Urinary bladder (tissue), 4 donors: ENCODE data around the gene ARAP2. TPM values are rescaled to one million over a fixed set of nuclear protein-coding genes. Genes with fewer than 3 reads are reported as not detected.

Experiments
- DNase-seq: peaks from one replicate; pipeline ENCODE4 v3.0.0-alpha.2; 2015; ENCODE audit errors: extremely low spot score
- H3K27ac ChIP-seq: one replicate; pipeline ENCODE4 v1.5.1; 2013; ENCODE audit warnings: low read depth, mild to moderate bottlenecking, moderate library complexity
- H3K36me3 ChIP-seq: one replicate; pipeline ENCODE4 v1.6.1; 2013; ENCODE audit warnings: mild to moderate bottlenecking, moderate library complexity; ENCODE audit not compliant: insufficient read depth
- H3K4me1 ChIP-seq: one replicate; pipeline ENCODE4 v1.6.1; 2013; ENCODE audit warnings: mild to moderate bottlenecking, moderate library complexity; ENCODE audit not compliant: insufficient read depth
- H3K4me3 ChIP-seq: one replicate; pipeline ENCODE4 v1.5.1; 2013; ENCODE audit warnings: low read depth, low read length
- WGBS: extraction: QIAGEN DNeasy Blood & Tissue Kit; methylation state at CpG from one replicate; pipeline ENCODE4 v1.1.7; 2013; 5-methylcytosine and 5-hydroxymethylcytosine counted together
- polyA plus RNA-seq: library from polyadenylated mRNA; stranded (reverse); fragments of 200-250 nt; gene quantifications from one replicate; pipeline ENCODE4 v1.2.3, GENCODE V29; 2013
- total RNA-seq: library from RNA; depleted of rRNA; stranded (reverse); fragments of >200 nt; gene quantifications from one replicate; pipeline ENCODE4 v1.2.3, GENCODE V29; 2014
- donor health status: healthy with polysubstance abuse.
- donor health status: healthy.

The ARAP2 gene
- total RNA-seq, result 34.1 TPM
- 1.5 TPM for polyA plus RNA-seq

- Histone ChIP-seq H3K27ac (peak within 1 kb of the TSS; percentile 91), H3K4me1 (no peaks in the 10 kb centered on the region), H3K4me3 (peak within 1 kb of the TSS; percentile 65), H3K36me3 (no peaks in the 10 kb centered on the region)
- 2% methylated on average over 81 of the region's 81 CpGs for WGBS
- DNase-seq, result no peak
Measured at GRCh38 chr4:36244257-36245082, at the start of gene ARAP2. Gene ARAP2, minus strand, starts transcription at chr4:36244514. Its CDS starts 15,028 bp downstream, at chr4:36229486.

GRCh38 chr4:36292556-36293188 is 48.4 kb upstream of the ARAP2 start:
- WGBS, result 78% methylated on average over 7 of the region's 7 CpGs
- no peak overlapping the region for H3K27ac ChIP-seq
- no peak overlapping the region for H3K4me3 ChIP-seq

GRCh38 chr4:36290641-36291040 is 46.3 kb upstream of the ARAP2 start:
- Histone ChIP-seq H3K36me3 (no peaks in the 10 kb centered on the region), H3K4me1 (no peaks in the 10 kb centered on the region), H3K27ac (no peak overlapping the region), H3K4me3 (no peak overlapping the region)
- 34% methylated on average over 2 of the region's 2 CpGs for WGBS
- DNase-seq, result no peak

More at GRCh38 chr4:36292556-36293188, 48.4 kb upstream of the ARAP2 start:
- no peak for DNase-seq
- H3K4me1 ChIP-seq, result no peaks in the 10 kb centered on the region
- H3K36me3 ChIP-seq, result no peaks in the 10 kb centered on the region

GRCh38 chr4:36288731-36289426 is 44.6 kb upstream of the ARAP2 start:
- H3K27ac ChIP-seq, result no peak overlapping the region
- 48% methylated on average over 2 of the region's 2 CpGs for WGBS
- no peaks in the 10 kb centered on the region for H3K4me1 ChIP-seq
- H3K36me3 ChIP-seq, result no peaks in the 10 kb centered on the region
- H3K4me3 ChIP-seq, result no peak overlapping the region
- DNase-seq, result no peak

GRCh38 chr4:36286481-36286871 is 42.2 kb upstream of the ARAP2 start:
- WGBS, result 87% methylated on average over 4 of the region's 4 CpGs
- H3K4me1 ChIP-seq, result no peaks in the 10 kb centered on the region
- no peak overlapping the region for H3K4me3 ChIP-seq
- H3K36me3 ChIP-seq, result no peaks in the 10 kb centered on the region
- DNase-seq, result no peak
- H3K27ac ChIP-seq, result no peak overlapping the region

- no peaks in the 10 kb centered on the region for H3K36me3 ChIP-seq
- no peak overlapping the region for H3K4me3 ChIP-seq
- no peak overlapping the region for H3K27ac ChIP-seq
- no peaks in the 10 kb centered on the region for H3K4me1 ChIP-seq
- no peak for DNase-seq
- WGBS, result 77% methylated on average over 6 of the region's 6 CpGs
Measured at GRCh38 chr4:36285784-36286480, 41.6 kb upstream of the ARAP2 start.

- WGBS, result 80% methylated on average over 2 of the region's 2 CpGs
- Histone ChIP-seq H3K4me3 (no peak overlapping the region), H3K27ac (no peak overlapping the region), H3K4me1 (no peaks in the 10 kb centered on the region), H3K36me3 (no peaks in the 10 kb centered on the region)
- no peak for DNase-seq
Measured at GRCh38 chr4:36283912-36284465, 39.7 kb upstream of the ARAP2 start.

- no peak for DNase-seq
Measured at GRCh38 chr4:36282503-36283030, 38.3 kb upstream of the ARAP2 start.

GRCh38 chr4:36281384-36282106 is 37.2 kb upstream of the ARAP2 start, which contains the start of gene DTHD1:
Gene DTHD1, plus strand, starts transcription at chr4:36281616. Its CDS starts 143 bp downstream, at chr4:36281759.
- Histone ChIP-seq H3K4me3 (no peak within 1 kb of the TSS), H3K27ac (no peak within 1 kb of the TSS), H3K4me1 (no peaks in the 10 kb centered on the region), H3K36me3 (no peaks in the 10 kb centered on the region)
- no peak for DNase-seq
- whole genome bisulfite sequencing, result 89% methylated on average over 5 of the region's 5 CpGs

More at GRCh38 chr4:36282503-36283030, 38.3 kb upstream of the ARAP2 start:
- no peaks in the 10 kb centered on the region for H3K4me1 ChIP-seq
- H3K27ac ChIP-seq, result no peak overlapping the region
- no peak overlapping the region for H3K4me3 ChIP-seq
- H3K36me3 ChIP-seq, result no peaks in the 10 kb centered on the region

- Histone ChIP-seq H3K27ac (no peak overlapping the region), H3K4me1 (no peaks in the 10 kb centered on the region), H3K4me3 (no peak overlapping the region), H3K36me3 (no peaks in the 10 kb centered on the region)
- 63% methylated on average over 4 of the region's 4 CpGs for WGBS
- no peak for DNase-seq
Measured at GRCh38 chr4:36280555-36280954, 36.2 kb upstream of the ARAP2 start.

- 68% methylated on average over 2 of the region's 2 CpGs for WGBS
- DNase-seq, result no peak
- no peak overlapping the region for H3K4me3 ChIP-seq
- no peaks in the 10 kb centered on the region for H3K36me3 ChIP-seq
- no peaks in the 10 kb centered on the region for H3K4me1 ChIP-seq
- H3K27ac ChIP-seq, result no peak overlapping the region
Measured at GRCh38 chr4:36278789-36279188, 34.5 kb upstream of the ARAP2 start.

- Histone ChIP-seq H3K27ac (no peak overlapping the region), H3K4me3 (no peak overlapping the region), H3K4me1 (no peaks in the 10 kb centered on the region), H3K36me3 (no peaks in the 10 kb centered on the region)
- 80% methylated on average over 4 of the region's 4 CpGs for WGBS
- no peak for DNase-seq
Measured at GRCh38 chr4:36277533-36277932, 33.2 kb upstream of the ARAP2 start.
